ENCODE results near the gene PRR7.

DNA sequence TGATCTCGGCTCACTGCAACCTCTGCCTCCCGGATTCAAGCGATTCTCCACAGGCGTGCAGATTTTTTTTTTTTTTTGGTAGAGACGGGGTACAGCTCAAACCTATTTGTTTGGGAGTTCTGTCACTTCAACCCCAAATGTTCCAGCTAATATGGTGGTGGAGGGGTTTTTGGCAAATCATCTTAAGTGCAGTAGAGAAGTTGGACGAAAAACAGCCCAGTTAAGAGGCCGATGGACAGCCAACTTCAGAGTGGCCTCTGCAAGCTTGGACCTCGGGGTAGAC lies 756 bp upstream of the PRR7 start:
- TF ChIP-seq, protein P1, sequence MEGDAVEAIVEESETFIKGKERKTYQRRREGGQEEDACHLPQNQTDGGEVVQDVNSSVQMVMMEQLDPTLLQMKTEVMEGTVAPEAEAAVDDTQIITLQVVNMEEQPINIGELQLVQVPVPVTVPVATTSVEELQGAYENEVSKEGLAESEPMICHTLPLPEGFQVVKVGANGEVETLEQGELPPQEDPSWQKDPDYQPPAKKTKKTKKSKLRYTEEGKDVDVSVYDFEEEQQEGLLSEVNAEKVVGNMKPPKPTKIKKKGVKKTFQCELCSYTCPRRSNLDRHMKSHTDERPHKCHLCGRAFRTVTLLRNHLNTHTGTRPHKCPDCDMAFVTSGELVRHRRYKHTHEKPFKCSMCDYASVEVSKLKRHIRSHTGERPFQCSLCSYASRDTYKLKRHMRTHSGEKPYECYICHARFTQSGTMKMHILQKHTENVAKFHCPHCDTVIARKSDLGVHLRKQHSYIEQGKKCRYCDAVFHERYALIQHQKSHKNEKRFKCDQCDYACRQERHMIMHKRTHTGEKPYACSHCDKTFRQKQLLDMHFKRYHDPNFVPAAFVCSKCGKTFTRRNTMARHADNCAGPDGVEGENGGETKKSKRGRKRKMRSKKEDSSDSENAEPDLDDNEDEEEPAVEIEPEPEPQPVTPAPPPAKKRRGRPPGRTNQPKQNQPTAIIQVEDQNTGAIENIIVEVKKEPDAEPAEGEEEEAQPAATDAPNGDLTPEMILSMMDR (IDR thresholded peaks at IDR 0.05) = no peak
- TF ChIP-seq POLR2AphosphoS5 (IDR thresholded peaks at IDR 0.05) (no peak), POLR2A (IDR thresholded peaks at IDR 0.05) (no peak)
